ENCODE data around the gene TSPAN11.

The TSPAN11 gene

GRCh38 chr12:30962047-30962446, 35.5 kb downstream of the TSPAN11 start:
- no peak for DNase-seq

GRCh38 chr12:30963709-30964564, 37.4 kb downstream of the TSPAN11 start:
- no peak for DNase-seq

GRCh38 chr12:30964896-30965612, 38.5 kb downstream of the TSPAN11 start:
- no peak for DNase-seq

GRCh38 chr12:30965613-30965985, 39.1 kb downstream of the TSPAN11 start:
- DNase-seq = no peak

GRCh38 chr12:30967026-30967425, 40.5 kb downstream of the TSPAN11 start:
- DNase-seq = no peak

- DNase-seq = no peak
Measured at GRCh38 chr12:30968211-30968610, 41.7 kb downstream of the TSPAN11 start.

- no peak for DNase-seq
Measured at GRCh38 chr12:30969006-30969405, 42.5 kb downstream of the TSPAN11 start.

GRCh38 chr12:30969606-30970395, 43.3 kb downstream of the TSPAN11 start:
- no peak for DNase-seq

- no peak for DNase-seq
Measured at GRCh38 chr12:30970559-30971197, 44.1 kb downstream of the TSPAN11 start.

- DNase-seq = no peak
Measured at GRCh38 chr12:30972035-30972434, 45.5 kb downstream of the TSPAN11 start.

- DNase-seq = no peak
Measured at GRCh38 chr12:30973175-30973574, 46.6 kb downstream of the TSPAN11 start.

- no peak for DNase-seq
Measured at GRCh38 chr12:30973830-30974229, 47.3 kb downstream of the TSPAN11 start.

- DNase-seq = no peak
Measured at GRCh38 chr12:30974746-30975500, 48.4 kb downstream of the TSPAN11 start.

GRCh38 chr12:30975581-30975980, 49.0 kb downstream of the TSPAN11 start:
- no peak for DNase-seq

GRCh38 chr12:30976206-30976605, 49.7 kb downstream of the TSPAN11 start:
- DNase-seq = no peak

- no peak for DNase-seq
Measured at GRCh38 chr12:30977124-30977523, 50.6 kb downstream of the TSPAN11 start.

- no peak for DNase-seq
Measured at GRCh38 chr12:30977537-30978349, 51.2 kb downstream of the TSPAN11 start.

- no peak for DNase-seq
Measured at GRCh38 chr12:30978639-30979038, 52.1 kb downstream of the TSPAN11 start.

GRCh38 chr12:30979371-30980259, 53.1 kb downstream of the TSPAN11 start:
- no peak for DNase-seq

Data from NCI-H748 treated with DMSO at 0.1 percent for 48 hours (cell line).